Stimulated activated CD8-positive, alpha-beta memory T cell treated with anti-CD3 and anti-CD28 coated beads, Interleukin-4, amount 100 ng/mL, for 1 hour (primary cell): ENCODE measurements around the gene GPR55.
A peak's percentile ranks its signal among the peaks of the same experiment; 100 is the strongest.

Experiments
- DNase-seq, 2 donors: peaks; one replicate each; pipeline ENCODE4 v3.0.0-alpha.2; 2020; ENCODE audit warnings: low read depth in 2 of 2, low spot score in 1 of 2

Gene GPR55

DNA sequence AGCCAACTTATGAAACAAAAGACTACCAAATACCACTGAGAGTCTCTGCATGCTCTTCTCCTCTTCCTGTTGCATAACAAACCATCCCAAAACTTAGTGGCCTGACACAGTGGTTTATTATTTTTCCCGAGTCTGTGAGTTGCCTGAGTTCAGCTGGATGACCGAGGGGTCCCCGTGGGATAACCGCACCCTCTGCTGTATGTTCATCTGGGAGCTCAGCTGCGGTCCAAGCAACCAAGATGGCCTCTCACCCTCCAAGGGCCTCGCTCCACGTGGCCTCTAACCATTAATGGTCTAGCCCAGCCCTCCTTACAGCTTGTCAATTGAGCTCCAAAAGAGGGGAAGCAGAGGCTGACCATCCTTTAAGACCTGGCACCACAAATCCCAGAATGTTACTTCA, 43.2 kb downstream of the GPR55 start:
- DNase-seq: no peak

DNA sequence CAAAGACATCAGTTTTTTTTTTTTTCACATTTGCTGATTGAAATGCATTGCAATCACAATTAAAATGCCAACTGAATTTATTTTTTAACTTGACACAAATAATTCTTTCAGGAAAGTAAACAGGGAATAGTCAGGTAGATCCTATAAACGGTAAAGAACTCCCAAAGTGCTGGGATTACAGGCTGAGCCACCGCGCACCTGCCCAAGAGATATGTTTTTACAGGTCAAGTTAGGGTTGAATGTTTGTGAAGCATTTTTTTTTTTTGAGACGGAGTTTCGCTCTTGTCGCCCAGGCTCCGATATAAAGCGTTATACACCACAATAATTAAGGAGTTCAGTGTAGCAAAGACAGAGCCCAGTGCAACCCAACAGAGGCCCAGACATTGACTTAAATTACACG, 45.2 kb downstream of the GPR55 start:
- no peak for DNase-seq

DNA sequence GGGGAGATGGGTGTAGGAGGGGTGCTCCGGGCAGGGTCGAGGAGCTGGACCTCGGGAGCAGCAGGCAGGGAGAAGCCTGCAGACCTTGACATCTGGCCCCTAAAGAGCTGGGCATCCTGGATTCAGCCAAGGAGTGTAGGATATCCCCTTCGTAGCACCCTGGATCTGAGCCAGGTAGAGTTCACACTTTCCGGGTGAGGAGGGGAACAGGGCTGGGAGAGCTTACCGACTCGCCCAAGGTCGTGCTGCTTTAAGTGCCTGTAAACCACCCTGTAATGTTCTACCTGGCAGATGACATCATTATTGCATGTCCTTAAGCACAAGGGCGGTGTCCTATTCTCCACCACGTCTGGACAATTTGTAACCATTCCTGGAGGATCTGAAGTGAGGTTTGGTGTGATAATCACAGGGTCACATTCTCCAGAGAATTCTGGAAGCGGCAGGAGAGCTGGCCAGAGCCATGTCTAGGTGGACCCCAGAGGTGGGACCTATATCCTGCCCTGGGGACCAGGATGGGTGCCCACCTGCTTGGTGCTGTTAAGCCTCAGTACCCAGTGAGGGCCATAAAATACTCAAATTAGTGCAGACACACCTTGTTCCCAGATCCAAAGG, 45.7 kb downstream of the GPR55 start:
- DNase-seq: no peak

DNA sequence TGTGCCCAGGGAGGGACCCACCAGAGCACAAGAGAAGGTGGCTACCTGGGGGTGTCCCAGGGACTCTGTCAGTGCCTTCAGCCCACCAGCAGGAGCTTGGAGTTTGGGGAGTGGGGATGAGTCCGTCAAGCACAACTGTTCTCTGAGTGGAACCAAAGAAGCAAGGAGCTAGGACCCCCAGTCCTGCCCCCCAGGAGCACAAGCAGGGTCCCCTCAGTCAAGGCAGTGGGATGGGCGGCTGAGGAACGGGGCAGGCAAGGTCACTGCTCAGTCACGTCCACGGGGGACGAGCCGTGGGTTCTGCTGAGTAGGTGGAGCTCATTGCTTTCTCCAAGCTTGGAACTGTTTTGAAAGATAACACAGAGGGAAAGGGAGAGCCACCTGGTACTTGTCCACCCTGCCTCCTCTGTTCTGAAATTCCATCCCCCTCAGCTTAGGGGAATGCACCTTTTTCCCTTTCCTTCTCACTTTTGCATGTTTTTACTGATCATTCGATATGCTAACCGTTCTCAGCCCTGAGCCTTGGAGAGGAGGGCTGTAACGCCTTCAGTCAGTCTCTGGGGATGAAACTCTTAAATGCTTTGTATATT, 46.3 kb downstream of the GPR55 start:
- no peak for DNase-seq

DNA sequence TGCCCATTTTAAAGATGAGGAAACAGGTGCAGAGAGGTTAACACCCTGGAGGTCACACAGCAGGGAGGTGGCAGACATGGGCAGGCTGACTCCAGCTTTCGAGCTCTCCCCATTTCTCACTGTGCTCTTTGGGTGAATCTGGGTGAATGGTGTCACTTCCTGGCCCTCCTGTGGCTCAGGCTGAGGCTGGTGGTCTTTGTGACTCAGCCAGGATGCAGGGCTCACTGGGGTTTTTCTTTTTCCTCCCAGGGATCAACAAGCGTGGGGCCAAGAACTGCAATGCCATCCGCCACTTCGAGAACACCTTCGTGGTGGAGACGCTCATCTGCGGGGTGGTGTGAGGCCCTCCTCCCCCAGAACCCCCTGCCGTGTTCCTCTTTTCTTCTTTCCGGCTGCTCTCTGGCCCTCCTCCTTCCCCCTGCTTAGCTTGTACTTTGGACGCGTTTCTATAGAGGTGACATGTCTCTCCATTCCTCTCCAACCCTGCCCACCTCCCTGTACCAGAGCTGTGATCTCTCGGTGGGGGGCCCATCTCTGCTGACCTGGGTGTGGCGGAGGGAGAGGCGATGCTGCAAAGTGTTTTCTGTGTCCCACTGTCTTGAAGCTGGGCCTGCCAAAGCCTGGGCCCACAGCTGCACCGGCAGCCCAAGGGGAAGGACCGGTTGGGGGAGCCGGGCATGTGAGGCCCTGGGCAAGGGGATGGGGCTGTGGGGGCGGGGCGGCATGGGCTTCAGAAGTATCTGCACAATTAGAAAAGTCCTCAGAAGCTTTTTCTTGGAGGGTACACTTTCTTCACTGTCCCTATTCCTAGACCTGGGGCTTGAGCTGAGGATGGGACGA, 47.1 kb downstream of the GPR55 start:
- peak; percentile 39 to 55 for DNase-seq

DNA sequence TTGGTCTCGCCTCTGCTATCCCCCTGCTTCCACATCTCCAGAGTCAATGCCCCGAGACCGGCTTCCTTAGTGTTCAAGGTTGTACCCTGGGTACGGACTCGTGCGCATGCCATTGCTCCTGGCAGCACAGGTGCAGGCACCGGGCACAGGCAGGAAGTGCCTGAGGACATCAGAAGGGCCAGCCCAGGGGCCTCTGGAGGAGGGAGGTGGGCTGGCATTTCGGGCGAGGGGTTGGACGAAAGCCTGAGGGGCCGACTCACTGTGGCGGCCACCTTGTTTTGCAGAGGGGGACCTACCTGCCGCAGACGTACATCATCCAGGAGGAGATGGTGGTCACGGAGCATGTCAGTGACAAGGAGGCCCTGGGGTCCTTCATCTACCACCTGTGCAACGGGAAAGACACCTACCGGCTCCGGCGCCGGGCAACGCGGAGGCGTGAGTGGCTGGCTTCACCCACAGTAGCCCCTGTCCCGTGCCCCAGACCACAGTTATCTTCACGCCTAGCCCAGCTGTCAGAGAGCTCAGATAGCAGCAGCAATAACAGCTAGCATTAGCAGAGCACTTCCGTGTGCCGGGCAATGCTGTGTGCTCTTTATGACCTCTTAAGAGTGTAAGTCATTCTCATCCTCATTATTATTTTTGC, 47.8 kb downstream of the GPR55 start:
- DNase-seq: no peak

DNA sequence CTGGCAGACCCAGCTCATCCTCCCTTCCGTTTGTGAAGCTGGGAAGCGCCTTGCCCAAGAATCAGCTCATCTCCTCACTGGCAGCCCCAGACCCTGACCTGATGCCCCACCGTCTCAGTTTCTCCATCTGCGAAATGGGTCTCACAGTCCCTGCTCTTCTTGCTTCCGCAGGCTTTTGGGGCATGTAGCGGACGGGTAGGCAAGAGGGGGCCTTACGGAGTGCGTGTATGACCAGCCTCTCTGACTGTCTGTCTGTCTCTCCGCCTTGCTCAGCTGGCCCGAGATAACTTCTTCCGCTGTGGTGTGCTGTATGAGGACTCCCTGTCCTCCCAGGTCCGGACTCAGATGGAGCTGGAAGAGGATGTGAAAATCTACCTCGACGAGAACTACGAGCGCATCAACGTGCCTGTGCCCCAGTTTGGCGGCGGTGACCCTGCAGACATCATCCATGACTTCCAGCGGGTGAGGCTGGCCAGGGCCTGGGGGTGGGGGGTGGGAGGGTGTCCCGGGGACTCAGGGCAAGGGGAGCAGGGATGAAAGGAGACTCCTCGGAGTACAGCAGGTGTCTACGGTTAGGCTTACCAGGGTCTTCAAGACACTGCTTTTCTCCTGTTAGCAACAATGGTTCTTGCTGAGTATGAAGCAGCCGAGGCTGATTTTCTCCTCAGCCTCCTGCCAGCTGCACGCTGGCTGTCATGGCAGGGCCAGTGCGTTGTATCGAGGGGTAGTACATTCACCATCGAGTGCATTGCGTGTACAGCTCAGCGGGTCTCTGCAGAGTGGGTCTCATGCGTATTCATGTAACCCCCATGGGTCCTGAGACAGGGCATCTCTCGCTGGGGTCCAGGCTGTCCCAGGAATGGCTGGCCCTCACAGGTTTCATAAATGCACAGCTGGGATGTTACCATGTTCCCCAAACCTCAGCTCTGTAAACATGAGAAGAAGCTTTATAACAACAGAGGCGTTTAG, 49.4 kb downstream of the GPR55 start:
- DNase-seq: no peak

DNA sequence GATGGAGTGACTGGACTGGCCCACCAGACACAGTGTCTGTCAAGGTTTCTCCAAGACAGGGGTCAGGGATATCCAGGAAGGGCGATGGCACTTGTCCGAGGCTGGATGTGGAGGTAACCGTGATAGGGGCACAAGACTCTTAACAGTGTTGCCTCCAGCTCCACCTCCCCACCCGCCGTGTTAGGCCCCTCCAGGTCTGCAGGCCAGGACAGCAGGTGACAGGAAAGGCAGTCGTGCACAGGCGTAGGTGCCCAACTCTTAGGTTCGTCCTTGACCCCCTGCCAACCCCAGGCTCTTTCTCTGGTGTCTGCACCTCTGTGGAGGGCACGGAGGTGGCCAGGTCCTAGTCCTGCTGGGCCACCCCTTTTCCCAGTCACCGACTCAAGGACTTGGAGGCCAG, 50.2 kb downstream of the GPR55 start:
- no peak for DNase-seq

DNA sequence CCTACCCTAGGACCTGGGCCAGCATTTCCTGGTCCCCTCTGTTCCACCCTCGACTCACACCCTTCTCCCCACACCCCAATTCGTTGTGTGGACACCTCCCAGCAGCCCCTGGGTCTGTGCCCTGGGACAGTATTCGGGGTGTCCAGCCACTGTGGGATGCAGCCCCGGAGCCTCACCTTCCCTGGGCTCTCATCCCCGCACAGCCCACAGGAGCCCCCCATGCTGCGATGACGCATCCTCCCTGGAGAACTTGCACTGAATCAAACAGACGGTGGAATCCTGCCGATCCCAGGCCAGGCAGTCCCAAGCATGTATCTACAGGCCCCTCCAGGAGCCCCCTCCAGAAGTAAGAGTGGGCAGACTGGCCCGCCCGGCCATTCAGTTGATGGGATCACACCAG, 50.6 kb downstream of the GPR55 start:
- DNase-seq: no peak

DNA sequence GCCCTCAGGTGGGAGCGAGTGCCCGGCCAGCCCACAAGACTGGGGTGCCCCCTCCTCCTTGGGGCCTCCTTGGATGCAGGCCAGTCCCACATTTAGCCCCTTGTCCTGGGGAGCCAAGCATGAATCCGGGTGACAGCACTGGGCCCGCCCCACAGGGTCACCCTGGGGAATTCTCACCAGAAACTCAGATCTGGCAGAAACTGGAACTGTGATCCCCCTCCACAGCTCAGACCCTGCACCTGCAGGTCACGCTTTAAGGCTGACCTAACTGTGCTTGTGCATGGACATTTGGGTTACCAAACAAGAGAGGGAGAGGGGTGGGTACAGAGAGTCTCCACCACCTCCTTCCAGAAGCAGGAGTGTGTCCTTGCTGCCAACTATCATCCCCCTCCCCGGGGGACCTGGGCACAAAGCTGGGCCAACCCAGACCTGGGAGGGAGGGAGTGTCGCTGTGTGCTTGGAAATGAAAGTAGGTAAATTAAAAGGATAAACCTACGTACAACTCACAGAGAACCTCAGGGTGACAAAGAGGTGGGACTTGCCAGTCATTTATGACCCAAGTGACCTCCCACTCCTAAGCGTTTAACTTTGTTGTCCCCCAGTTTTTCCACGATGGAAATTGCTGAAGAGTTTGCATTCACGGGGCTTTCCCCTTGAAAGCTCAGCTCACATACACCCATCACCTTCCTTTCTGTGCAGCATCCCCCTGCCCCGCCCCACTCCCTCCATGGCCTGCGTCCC, 51.2 kb downstream of the GPR55 start:
- DNase-seq: no peak

DNA sequence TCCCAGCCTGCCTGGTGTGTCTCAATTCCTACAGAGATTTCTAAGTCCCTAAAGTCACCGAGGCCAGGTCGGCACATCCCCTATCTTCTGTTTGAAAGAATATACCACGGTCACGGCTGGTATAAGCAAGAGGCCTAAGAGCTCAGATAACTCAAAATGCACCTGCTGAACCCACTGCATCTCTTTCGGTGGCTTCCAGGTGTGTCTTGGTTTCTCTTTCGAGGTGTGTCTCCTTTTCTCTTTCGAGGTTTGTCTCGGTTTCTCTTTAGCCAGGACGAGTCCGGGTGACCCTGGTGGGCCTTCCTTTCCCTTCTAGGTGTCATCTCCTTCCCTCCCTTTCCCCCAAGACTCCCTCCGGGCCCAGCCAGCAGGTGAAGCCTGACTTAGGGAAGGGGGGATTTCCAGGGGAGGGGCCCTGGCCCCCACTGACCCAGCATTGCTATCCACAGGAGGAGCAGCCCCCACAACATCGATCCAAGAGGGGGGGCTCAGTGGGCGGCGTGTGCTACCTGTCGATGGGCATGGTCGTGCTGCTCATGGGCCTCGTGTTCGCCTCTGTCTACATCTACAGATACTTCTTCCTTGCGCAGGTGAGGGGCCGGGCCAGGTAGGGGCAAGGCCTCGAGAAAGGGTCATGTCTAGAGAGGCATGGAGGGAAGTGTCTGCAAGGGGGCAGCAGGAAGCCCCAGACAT, 51.9 kb downstream of the GPR55 start:
- no peak for DNase-seq

DNA sequence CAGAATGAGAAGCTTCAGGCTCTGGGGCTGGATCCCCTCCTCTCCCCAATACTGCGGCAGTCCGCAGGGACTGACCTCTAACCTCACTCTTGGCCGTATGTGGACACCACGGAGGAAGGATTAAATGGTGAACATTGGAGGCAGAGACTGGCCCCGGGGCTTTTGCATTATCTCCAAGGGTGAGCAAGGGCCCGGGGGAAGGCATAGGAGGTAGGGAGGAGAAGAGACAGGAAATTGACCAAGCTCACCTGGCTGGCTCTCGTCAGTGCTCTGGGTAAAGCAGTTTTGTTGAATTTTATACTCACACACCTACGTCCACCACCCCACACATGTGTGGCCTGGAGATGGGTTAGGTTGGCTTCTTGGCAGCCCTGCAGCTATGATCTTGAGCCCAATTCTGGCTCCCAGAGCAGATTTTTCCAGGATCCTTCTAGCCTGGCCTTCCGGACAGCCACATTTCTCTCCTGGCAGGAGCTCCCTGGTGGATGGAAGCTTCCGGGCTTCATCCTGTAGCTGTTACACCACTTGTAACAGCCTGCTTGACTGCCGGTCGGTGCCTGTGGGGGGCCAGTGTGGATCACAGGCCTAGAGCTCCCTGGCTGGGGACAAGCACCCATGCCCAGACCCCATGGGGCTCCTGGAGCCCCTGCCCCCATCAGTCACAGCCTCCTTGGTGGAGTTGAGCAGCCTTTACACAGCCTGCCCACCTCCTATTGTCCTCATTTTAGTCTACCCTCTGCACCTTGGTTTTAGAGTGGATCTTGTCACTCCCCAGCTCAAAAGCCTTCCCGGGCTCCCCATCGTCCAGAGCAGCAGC, 52.7 kb downstream of the GPR55 start:
- DNase-seq: no peak

DNA sequence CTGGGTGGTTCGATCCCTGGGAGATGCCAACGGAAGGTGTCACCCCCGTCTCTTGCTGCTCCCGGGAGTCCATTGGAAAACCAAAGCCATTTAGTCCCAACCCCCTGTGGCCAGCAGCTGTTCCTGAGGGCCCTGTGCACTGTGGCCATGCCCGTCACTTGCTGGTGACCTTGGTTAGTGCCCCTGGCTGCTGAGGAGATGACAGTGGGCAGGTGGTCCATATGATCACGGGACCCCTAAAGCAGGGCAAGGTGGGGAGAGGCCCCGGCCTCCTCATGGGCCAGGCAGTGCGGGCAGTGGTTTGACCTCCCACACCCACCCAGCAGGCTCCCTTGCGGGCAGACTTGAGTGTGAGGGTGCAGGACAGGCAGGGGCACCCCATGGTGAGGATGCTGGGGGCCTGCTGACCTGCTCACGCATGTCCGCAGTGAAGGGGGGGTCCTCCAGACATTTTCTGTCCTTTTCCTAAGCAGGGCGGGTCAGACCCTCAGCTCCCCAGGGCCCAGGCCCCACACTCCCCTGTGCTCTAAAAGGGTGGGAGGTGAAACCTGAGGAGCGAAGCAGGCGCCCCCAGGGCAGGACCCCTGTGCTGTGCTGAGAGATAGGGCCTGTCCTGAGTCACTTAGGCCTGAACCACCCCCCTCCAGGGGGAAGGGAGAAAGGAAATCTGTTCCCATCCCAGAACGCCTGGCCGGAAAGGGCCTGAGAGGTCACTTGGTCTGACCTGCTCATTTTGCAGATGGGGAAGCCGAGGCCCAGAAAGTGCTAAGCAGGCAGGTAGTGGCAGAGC, 53.5 kb downstream of the GPR55 start:
- no peak for DNase-seq

DNA sequence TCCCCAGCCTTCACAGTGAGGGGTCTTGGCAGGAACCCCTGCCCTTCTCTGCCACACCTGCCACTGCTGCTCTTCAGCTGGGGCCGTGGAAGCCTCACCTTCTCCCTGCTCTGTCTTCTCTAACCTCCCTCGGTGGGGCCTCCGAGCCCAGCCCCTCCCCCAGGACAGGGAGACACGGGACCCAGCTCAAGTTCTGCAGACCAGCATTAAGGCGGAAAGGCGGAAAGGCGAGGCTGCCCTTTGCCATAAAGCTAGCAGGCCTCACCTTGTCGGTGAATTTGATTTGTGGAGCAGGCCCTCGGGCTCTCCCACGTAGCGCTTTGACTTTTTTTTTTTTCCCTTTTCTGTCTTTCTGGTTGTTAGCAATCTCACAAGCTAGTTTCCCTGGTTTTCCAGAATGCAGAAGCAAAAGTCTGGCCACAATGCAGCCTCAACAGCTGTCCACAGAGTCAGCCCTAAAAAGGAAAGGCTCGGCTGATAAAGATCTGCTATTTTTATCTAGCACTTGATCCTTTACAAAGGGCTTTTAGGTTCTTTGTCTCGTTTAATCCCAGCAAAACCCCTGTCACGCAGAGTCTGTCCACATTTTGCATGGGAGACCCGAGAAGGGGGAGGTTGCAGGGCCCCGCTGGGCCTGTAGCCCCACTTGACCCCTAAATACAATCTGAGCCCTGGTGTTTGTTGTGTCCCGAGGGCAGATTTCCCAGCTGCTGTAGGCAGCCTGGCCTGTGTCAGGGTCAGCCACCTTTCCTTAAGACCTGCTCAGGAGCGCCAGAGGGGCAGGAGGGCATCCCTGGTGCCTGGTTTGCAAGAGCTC, 54.3 kb downstream of the GPR55 start:
- no peak for DNase-seq

DNA sequence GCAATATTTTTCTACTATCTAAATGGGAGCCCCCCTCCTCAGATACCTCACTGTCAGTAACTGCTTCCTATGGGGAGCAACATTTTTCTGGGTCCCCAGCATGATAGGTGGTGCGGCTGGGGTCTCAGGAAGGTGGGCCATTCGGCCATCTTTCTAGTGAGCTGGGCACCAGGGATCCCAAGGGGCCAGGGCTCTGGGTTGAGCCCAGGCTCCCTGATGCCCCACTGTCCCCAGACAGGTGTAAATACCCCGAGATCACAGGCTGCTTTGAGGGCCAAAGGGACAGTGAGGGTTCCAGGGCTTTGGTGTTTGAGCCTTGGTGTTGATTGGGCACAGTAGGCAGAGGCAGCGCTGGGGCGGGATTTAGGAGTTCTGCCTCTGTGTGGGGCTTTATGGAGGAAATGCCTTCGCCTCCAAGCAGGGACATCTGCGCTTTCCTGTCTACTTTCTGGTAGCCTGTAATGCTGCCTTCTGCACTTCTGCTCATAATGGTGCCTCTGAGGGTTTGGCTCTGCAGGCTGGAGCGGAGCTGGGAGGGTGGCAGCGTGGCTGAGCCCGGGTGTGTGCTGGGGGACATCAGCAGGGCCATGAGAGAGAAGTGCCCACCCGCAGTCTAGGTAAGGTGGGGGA, 55.0 kb downstream of the GPR55 start:
- DNase-seq: no peak
